Endothelial cell of umbilical vein (primary cell): ENCODE results near the gene SELPLG. TPM values are rescaled to one million over a fixed set of nuclear protein-coding genes. Genes with fewer than 3 reads are reported as not detected.
"Not testable (repeated sequence)": the region's sequence is repeated elsewhere in the genome, so short reads cannot be mapped to it uniquely, and the experiment has no call there.

Experiments
- BruUV-seq: library from RNA; stranded (reverse); fragments of 400-500 nt; replicated peaks from 2 replicates; lab custom pipeline; 2021; lab: Mats Ljungman, UMichigan
- CTCF ChIA-PET: fragments of 300-600, 350-600 bp; sonication (Branson Sonifier 250); formaldehyde crosslinking; loops from one replicate; lab custom pipeline; 2021; ENCODE audit warnings: antibody characterized with exemption, inconsistent platforms; lab: Charles Lee
- POLR2A ChIA-PET: fragments of 300-600, 350-600 bp; sonication (Branson Sonifier 250); formaldehyde crosslinking; loops from one replicate; lab custom pipeline; 2021; ENCODE audit warnings: antibody characterized with exemption, inconsistent platforms; lab: Charles Lee
- DNase-seq: peaks from one replicate; pipeline ENCODE4 v3.0.0-alpha.2; 2011; ENCODE audit warnings: low read depth, low spot score
- FAIRE-seq: peaks from 2 replicates; lab custom pipeline; 2011; peaks lifted over from hg19 to GRCh38; lab: Jason Lieb, UNC
- H2AFZ ChIP-seq: 2 replicates; pipeline ENCODE4 v1.6.0; 2012; ENCODE audit warnings: low read depth, low read length, control low read depth, inconsistent platforms
- H3K27ac ChIP-seq: 2 replicates; pipeline ENCODE4 v1.5.1; 2011; ENCODE audit warnings: low read depth, mild to moderate bottlenecking, control low read depth, low read length, moderate library complexity; ENCODE audit not compliant: insufficient read depth
- H3K27me3 ChIP-seq, 2 experiments: 2 replicates each; pipeline versions ENCODE4 v1.6.0 to v1.6.1; 2011; ENCODE audit warnings: low read length in 2 of 2, mixed read lengths in 1 of 2; ENCODE audit not compliant: control insufficient read depth in 2 of 2, insufficient read depth in 2 of 2
- H3K36me3 ChIP-seq, 2 experiments: 2 replicates in 1 of 2; 3 replicates in 1 of 2; pipeline ENCODE4 v1.5.1; 2011; ENCODE audit warnings: low read length in 2 of 2, mild to moderate bottlenecking in 1 of 2, moderate library complexity in 1 of 2; ENCODE audit not compliant: control insufficient read depth in 2 of 2, insufficient read depth in 2 of 2; ENCODE audit errors: extremely low read depth in 1 of 2
- H3K4me1 ChIP-seq: 3 replicates; pipeline ENCODE4 v1.5.1; 2011; ENCODE audit warnings: mild to moderate bottlenecking, low read length; ENCODE audit not compliant: control insufficient read depth, insufficient read depth; ENCODE audit errors: extremely low read depth
- H3K4me2 ChIP-seq: 2 replicates; pipeline ENCODE4 v1.6.1; 2011; ENCODE audit warnings: low read length, control low read depth, mixed read lengths; ENCODE audit not compliant: insufficient read depth
- H3K4me3 ChIP-seq, 3 experiments: fragments of 200-600 bp in 1 of 3; sonication (generic), shearing (Covaris generic) in 1 of 3; replicated peaks in 1 of 3; 2 replicates each; pipeline ENCODE4 v1.5.1; 2011 to 2016; ENCODE audit warnings: control low read depth in 3 of 3, low read length in 3 of 3, mild to moderate bottlenecking in 2 of 3, inconsistent platforms in 1 of 3, low read depth in 1 of 3, moderate library complexity in 1 of 3; ENCODE audit not compliant: insufficient read depth in 1 of 3
- H3K79me2 ChIP-seq: 2 replicates; pipeline ENCODE4 v1.6.0; 2012; ENCODE audit warnings: low read length, inconsistent platforms; ENCODE audit not compliant: control insufficient read depth, insufficient read depth
- H3K9ac ChIP-seq: replicated peaks from 2 replicates; pipeline ENCODE3; 2011; ENCODE audit warnings: low read length, control low read depth; ENCODE audit not compliant: insufficient read depth; ENCODE audit errors: extremely low read depth
- H3K9me1 ChIP-seq: replicated peaks from 3 replicates; pipeline ENCODE4 v1.6.0; 2011; ENCODE audit warnings: mild to moderate bottlenecking, low read length; ENCODE audit not compliant: control insufficient read depth, insufficient read depth; ENCODE audit errors: extremely low read depth
- H3K9me3 ChIP-seq: replicated peaks from 2 replicates; pipeline ENCODE4 v1.5.1; 2012; ENCODE audit warnings: low read length, inconsistent platforms; ENCODE audit not compliant: control insufficient read depth, insufficient read depth
- H4K20me1 ChIP-seq: replicated peaks from 2 replicates; pipeline ENCODE3; 2011; ENCODE audit warnings: mild to moderate bottlenecking, low read length; ENCODE audit not compliant: control insufficient read depth, insufficient read depth; ENCODE audit errors: extremely low read depth
- dilution Hi-C: fragments of 300-500 bp; cut with MboI; formaldehyde crosslinking; loops from one replicate; pipeline ENCODE4 v1.15.0; 2019; ENCODE audit warnings: low sequenced_read_pairs; ENCODE audit not compliant: extremely low pct_ligation_motif_present
- intact Hi-C: fragments of 100-400 bp; cut with micrococcal nuclease; formaldehyde crosslinking; loops from one replicate; pipeline ENCODE4 v1.10.0; 2022
- polyA plus RNA-seq, 4 experiments: library from polyadenylated mRNA; depleted of rRNA in 3 of 4; stranded (reverse) in 3 of 4; unstranded in 1 of 4; fragments of >200 nt; gene quantifications; 2 replicates each; pipeline versions ENCODE4 v1.2.1 to v1.2.3, GENCODE V29; 2011 to 2012; ENCODE audit warnings: missing spikeins in 1 of 4
- total RNA-seq: library from RNA; stranded (reverse); gene quantifications from 2 replicates; pipeline ENCODE4 v1.2.3, GENCODE V29; 2021

Gene SELPLG
- total and polyA plus RNA-seq, 2 donors (not counting 3 experiments of a cell fraction or from before 2014, with no cell fraction given) = 1.0 to 1.2 TPM

- BruUV-seq, H3K4me2 ChIP-seq, H3K9me1 ChIP-seq, intact Hi-C loops, H3K9me3 ChIP-seq, POLR2A ChIA-PET, FAIRE-seq, H3K27ac ChIP-seq, H4K20me1 ChIP-seq, H3K27me3 ChIP-seq, H3K4me3 ChIP-seq, H3K9ac ChIP-seq, CTCF ChIA-PET, H3K4me1 ChIP-seq, H2AFZ ChIP-seq, DNase-seq: not testable (repeated sequence)
- peaks cover 14% of the 10 kb centered on the region for H3K79me2 ChIP-seq
- peaks cover 27% of the 10 kb centered on the region in 2 experiments for H3K36me3 ChIP-seq
- dilution Hi-C loops = loop anchor here (25.0 kb wide), 1 partner anchor 182 kb away; no protein-coding TSS in a partner anchor
These were observed 22.1 kb upstream of the SELPLG start for GRCh38 chr12:108655812-108656175.

DNA sequence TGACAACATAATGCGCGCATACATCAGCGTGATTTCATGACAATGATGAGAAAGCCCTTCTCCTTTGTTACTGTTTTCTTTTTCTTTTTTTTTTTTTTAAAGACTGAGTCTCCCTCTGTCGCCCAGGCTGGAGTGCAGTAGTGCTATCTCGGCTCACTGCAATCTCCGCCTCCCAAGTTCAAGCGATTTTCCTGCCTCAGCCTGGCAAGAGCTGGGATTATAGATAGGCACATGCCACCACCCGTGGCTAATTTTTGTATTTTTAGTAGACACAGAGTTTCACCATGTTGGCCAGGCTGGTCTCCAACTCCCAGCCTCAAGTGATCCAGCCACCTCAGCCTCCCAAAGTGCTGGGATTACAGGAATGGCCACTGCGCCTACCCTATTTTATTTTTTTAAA lies 20.9 kb upstream of the SELPLG start:
- H3K9me1 ChIP-seq, H3K27me3 ChIP-seq, H3K4me3 ChIP-seq, H3K9me3 ChIP-seq, H3K4me2 ChIP-seq, DNase-seq, CTCF ChIA-PET, intact Hi-C loops, H4K20me1 ChIP-seq, H3K79me2 ChIP-seq, POLR2A ChIA-PET, H3K4me1 ChIP-seq, H3K27ac ChIP-seq, FAIRE-seq, H3K9ac ChIP-seq, H2AFZ ChIP-seq, BruUV-seq: not testable (repeated sequence)
- dilution Hi-C loops = loop anchor here (25.0 kb wide), 1 partner anchor 183 kb away; no protein-coding TSS in a partner anchor
- peaks cover 25 to 27% of the 10 kb centered on the region in 2 experiments for H3K36me3 ChIP-seq
